Thyroid gland (tissue), 4 donors: Measurements from ENCODE around the gene BTBD3.

Experiments used
- CTCF ChIP-seq, 6 experiments: fragments of 200-600 bp in 3 of 6; fragments of 450-650 bp in 3 of 6; sonication (generic) in 3 of 6; IDR thresholded peaks; one replicate each; pipeline ENCODE4 v1.5.1; 2016 to 2019; ENCODE audit warnings: antibody characterized with exemption in 6 of 6, mild to moderate bottlenecking in 2 of 6, inconsistent platforms in 1 of 6, moderate library complexity in 1 of 6
- POLR2A ChIP-seq, 2 donors: fragments of 450-650 bp; IDR thresholded peaks; one replicate each; pipeline ENCODE4 v1.6.1; 2017; ENCODE audit warnings: antibody characterized with exemption in 2 of 2, mild to moderate bottlenecking in 2 of 2, moderate library complexity in 1 of 2

DNA sequence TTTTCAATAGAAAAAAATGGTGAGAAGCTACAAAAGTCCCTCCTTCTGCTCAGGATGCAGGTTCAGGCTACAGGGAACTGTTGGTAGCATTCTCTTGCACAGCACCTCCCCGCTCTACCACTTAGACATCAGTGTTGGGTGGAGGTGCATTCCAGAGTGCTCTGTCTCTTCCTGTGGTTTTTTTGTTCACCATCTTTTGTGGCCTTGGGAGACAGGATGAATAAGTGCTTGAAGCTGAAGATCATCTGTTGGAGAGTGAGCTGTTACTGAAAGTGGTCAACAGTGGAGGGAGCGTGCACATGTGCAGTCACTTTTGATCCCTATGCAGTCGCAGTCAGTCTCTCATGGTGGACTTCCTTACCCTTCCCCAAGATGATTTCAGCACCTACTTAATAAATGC, 16.6 kb upstream of the BTBD3 start:
- TF ChIP-seq POLR2A (IDR thresholded peaks at IDR 0.05), result no peak
- TF ChIP-seq CTCF (IDR thresholded peaks at IDR 0.05), result no peak
